H1 (cell line): ENCODE data around the gene MRPS27.
A peak's percentile ranks its signal among the peaks of the same experiment; 100 is the strongest.

Source experiments
- CREB1 ChIP-seq: IDR thresholded peaks from 2 replicates; pipeline ENCODE4 v1.6.1; 2012; ENCODE audit warnings: inconsistent platforms
- EZH2 ChIP-seq: fragments of 200-600 bp; sonication (generic); IDR thresholded peaks from 2 replicates; pipeline ENCODE4 v1.7.1; 2012; ENCODE audit warnings: low read depth, mild to moderate bottlenecking, moderate library complexity, low read length, inconsistent platforms; ENCODE audit not compliant: severe bottlenecking
- GABPA ChIP-seq: IDR thresholded peaks from 2 replicates; pipeline ENCODE4 v1.6.1; 2011; ENCODE audit warnings: mild to moderate bottlenecking, low read length, moderate library complexity, borderline replicate concordance; ENCODE audit not compliant: insufficient read depth
- HDAC2 ChIP-seq, 2 experiments: fragments of 300-600 bp in 1 of 2; sonication (generic) in 1 of 2; IDR thresholded peaks; 2 replicates each; pipeline ENCODE4 v1.6.1; 2011 to 2012; ENCODE audit warnings: low read depth in 2 of 2, low read length in 2 of 2, mild to moderate bottlenecking in 2 of 2, moderate library complexity in 2 of 2, borderline replicate concordance in 1 of 2, inconsistent platforms in 1 of 2
- KDM5A ChIP-seq: fragments of 200-600 bp; IDR thresholded peaks from 2 replicates; pipeline ENCODE4 v1.7.1; 2012; ENCODE audit warnings: mild to moderate bottlenecking, low read length, inconsistent platforms, mixed read lengths
- POLR2A ChIP-seq, 2 experiments: IDR thresholded peaks; 1 replicate in 1 of 2; 2 replicates in 1 of 2; pipeline ENCODE4 v1.6.1; 2011; ENCODE audit warnings: low read depth in 2 of 2, low read length in 2 of 2, mild to moderate bottlenecking in 2 of 2; ENCODE audit errors: control extremely low read depth in 1 of 2
- POLR2AphosphoS5 ChIP-seq: IDR thresholded peaks from 2 replicates; pipeline ENCODE4 v1.6.1; 2011; ENCODE audit warnings: low read depth, low read length
- RFX5 ChIP-seq: IDR thresholded peaks from 2 replicates; pipeline ENCODE4 v1.6.1; 2011; ENCODE audit warnings: low read depth, low read length, improper control_type of control experiment, borderline replicate concordance
- SP1 ChIP-seq: IDR thresholded peaks from 2 replicates; pipeline ENCODE4 v1.6.1; 2011; ENCODE audit warnings: low read depth, low read length
- USF2 ChIP-seq: IDR thresholded peaks from 2 replicates; pipeline ENCODE4 v1.6.1; 2011; ENCODE audit warnings: low read length, improper control_type of control experiment
- TF ChIP-seq, protein P1 (sequence below): IDR thresholded peaks from 2 replicates; pipeline ENCODE4 v1.6.1; 2012; ENCODE audit warnings: inconsistent platforms
- TF ChIP-seq, protein P2 (sequence below), 3 experiments: IDR thresholded peaks; 1 replicate in 2 of 3; 2 replicates in 1 of 3; pipeline versions ENCODE4 v1.5.1 to v1.6.1; 2011; ENCODE audit warnings: low read length in 3 of 3, mild to moderate bottlenecking in 3 of 3, inconsistent platforms in 2 of 3, low read depth in 1 of 3, moderate library complexity in 1 of 3; ENCODE audit not compliant: insufficient read depth in 1 of 3; ENCODE audit errors: control extremely low read depth in 1 of 3
- TF ChIP-seq, protein P3 (sequence below): IDR thresholded peaks from 2 replicates; pipeline ENCODE4 v1.6.1; 2012; ENCODE audit warnings: low read length, inconsistent platforms

GRCh38 chr5:72319976-72320752 is at the start of gene MRPS27, which contains the start of gene PTCD2:
- TF ChIP-seq SP1 = peak; percentile 96
- TF ChIP-seq, protein P1, sequence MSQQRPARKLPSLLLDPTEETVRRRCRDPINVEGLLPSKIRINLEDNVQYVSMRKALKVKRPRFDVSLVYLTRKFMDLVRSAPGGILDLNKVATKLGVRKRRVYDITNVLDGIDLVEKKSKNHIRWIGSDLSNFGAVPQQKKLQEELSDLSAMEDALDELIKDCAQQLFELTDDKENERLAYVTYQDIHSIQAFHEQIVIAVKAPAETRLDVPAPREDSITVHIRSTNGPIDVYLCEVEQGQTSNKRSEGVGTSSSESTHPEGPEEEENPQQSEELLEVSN = peak; percentile 76
- TF ChIP-seq, protein P2, sequence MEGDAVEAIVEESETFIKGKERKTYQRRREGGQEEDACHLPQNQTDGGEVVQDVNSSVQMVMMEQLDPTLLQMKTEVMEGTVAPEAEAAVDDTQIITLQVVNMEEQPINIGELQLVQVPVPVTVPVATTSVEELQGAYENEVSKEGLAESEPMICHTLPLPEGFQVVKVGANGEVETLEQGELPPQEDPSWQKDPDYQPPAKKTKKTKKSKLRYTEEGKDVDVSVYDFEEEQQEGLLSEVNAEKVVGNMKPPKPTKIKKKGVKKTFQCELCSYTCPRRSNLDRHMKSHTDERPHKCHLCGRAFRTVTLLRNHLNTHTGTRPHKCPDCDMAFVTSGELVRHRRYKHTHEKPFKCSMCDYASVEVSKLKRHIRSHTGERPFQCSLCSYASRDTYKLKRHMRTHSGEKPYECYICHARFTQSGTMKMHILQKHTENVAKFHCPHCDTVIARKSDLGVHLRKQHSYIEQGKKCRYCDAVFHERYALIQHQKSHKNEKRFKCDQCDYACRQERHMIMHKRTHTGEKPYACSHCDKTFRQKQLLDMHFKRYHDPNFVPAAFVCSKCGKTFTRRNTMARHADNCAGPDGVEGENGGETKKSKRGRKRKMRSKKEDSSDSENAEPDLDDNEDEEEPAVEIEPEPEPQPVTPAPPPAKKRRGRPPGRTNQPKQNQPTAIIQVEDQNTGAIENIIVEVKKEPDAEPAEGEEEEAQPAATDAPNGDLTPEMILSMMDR (IDR thresholded peaks at IDR 0.05; ENCODE audit: control extremely low read depth in 1 of 3, insufficient read depth in 1 of 3, low read depth in 1 of 3, low read length in 3 of 3) = peak in 2 of 3 experiments; percentile 19 to 28; a peak in 3 of 4 replicates
- peak; percentile 93 for TF ChIP-seq POLR2AphosphoS5
- no peak for TF ChIP-seq GABPA
- TF ChIP-seq CREB1 = peak; percentile 98
- peak; percentile 95 to 97 for TF ChIP-seq POLR2A (IDR thresholded peaks at IDR 0.05; ENCODE audit: control extremely low read depth in 1 of 2, low read depth in 2 of 2, low read length in 2 of 2)
- peak; percentile 91 for TF ChIP-seq KDM5A
- peak in 1 of 2 experiments; percentile 34; a peak in 1 of 4 replicates for TF ChIP-seq HDAC2 (IDR thresholded peaks at IDR 0.05; ENCODE audit: borderline replicate concordance in 1 of 2, low read depth in 2 of 2, low read length in 2 of 2)
- no peak for TF ChIP-seq EZH2
- no peak for TF ChIP-seq USF2
- TF ChIP-seq RFX5 = no peak
- TF ChIP-seq, protein P3, sequence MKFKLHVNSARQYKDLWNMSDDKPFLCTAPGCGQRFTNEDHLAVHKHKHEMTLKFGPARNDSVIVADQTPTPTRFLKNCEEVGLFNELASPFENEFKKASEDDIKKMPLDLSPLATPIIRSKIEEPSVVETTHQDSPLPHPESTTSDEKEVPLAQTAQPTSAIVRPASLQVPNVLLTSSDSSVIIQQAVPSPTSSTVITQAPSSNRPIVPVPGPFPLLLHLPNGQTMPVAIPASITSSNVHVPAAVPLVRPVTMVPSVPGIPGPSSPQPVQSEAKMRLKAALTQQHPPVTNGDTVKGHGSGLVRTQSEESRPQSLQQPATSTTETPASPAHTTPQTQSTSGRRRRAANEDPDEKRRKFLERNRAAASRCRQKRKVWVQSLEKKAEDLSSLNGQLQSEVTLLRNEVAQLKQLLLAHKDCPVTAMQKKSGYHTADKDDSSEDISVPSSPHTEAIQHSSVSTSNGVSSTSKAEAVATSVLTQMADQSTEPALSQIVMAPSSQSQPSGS = 0 out of 2 replicates have a peak, but pooled peaks have one; percentile 64
